ENCODE measurements around the gene SH3RF3.

SH3RF3 gene

DNA sequence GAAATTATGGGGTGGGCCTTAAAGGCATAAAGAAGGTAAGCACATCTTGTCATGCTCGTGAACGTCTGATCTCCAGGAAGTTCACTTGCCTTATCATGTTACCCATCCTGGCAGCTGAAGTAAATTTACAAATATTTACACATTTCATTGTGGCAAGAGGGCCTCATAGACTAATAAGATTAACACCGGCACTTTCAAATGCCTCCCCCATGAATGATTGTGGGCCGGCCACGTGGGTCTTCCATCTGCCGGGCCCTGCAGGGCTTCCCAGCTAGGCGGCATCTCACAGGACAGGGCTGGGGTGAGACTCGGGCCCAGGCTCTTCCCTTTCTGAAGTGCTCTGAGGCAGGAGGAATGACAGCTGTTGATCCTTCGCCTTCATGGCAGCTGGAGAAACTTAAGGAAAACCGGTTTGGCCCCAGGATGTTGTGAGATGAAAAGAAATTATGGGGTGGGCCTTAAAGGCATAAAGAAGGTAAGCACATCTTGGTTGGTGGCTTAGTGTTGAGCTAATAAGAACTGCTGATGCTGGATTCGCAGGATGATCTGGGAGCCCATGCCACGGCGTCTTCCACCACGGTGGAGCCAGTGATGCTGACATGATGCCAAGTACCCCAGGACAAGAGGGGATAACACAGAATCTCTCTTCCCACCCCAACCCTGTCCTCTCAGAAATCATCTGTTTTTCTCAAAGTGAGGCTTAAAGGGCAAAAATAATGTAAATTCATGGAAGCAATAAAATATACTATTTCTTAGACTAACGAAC lies 308.5 kb downstream of the SH3RF3 start:
- WGBS (ENCODE audit: extremely low coverage, insufficient coverage, insufficient read length): no CpG with 5 or more reads among the region's 15 CpGs
- Histone ChIP-seq H2BK5ac (ENCODE audit: low read depth, low read length, poor library complexity) (no peak overlapping the region), H2AFZ (ENCODE audit: insufficient read depth, low read length, poor library complexity) (no peak overlapping the region), H3K18ac (ENCODE audit: low read length) (no peak overlapping the region), H3K27ac (ENCODE audit: low read depth, low read length) (no peak overlapping the region), H3K79me1 (ENCODE audit: low read length) (no peaks in the 10 kb centered on the region), H3K14ac (ENCODE audit: low read length) (no peak overlapping the region), H3K9ac (ENCODE audit: low read length) (no peak overlapping the region), H3K9me3 (ENCODE audit: insufficient read depth, low read depth, low read length) (peaks cover 5% of the 10 kb centered on the region), H2BK120ac (ENCODE audit: insufficient read depth, low read length, poor library complexity) (no peak overlapping the region), H3K4me1 (ENCODE audit: control insufficient read depth in 1 of 2, insufficient read depth in 2 of 2, low read length in 2 of 2) (no peaks in the 10 kb centered on the region), H3K36me3 (ENCODE audit: control insufficient read depth in 1 of 2, insufficient read depth in 2 of 2, low read length in 2 of 2) (no peaks in the 10 kb centered on the region), H3K23ac (ENCODE audit: low read length) (no peak overlapping the region), H3K27me3 (ENCODE audit: insufficient read depth, low read length) (no peaks in the 10 kb centered on the region), H4K12ac (ENCODE audit: low read depth, low read length) (no peak overlapping the region), H4K8ac (ENCODE audit: low read depth, low read length) (no peak overlapping the region), H2AK5ac (ENCODE audit: low read length) (no peak overlapping the region), H3K4me2 (ENCODE audit: low read length) (no peak overlapping the region), H3K79me2 (ENCODE audit: control insufficient read depth, insufficient read depth, low read length, poor library complexity) (no peaks in the 10 kb centered on the region), H4K91ac (ENCODE audit: low read depth, low read length) (no peak overlapping the region), H3K4ac (ENCODE audit: low read depth, low read length) (no peak overlapping the region), H2BK12ac (ENCODE audit: low read length) (no peak overlapping the region), H3K4me3 (ENCODE audit: low read depth, low read length) (no peak overlapping the region)
- DNase-seq: peak in 1 of 2 donors; percentile 29

DNA sequence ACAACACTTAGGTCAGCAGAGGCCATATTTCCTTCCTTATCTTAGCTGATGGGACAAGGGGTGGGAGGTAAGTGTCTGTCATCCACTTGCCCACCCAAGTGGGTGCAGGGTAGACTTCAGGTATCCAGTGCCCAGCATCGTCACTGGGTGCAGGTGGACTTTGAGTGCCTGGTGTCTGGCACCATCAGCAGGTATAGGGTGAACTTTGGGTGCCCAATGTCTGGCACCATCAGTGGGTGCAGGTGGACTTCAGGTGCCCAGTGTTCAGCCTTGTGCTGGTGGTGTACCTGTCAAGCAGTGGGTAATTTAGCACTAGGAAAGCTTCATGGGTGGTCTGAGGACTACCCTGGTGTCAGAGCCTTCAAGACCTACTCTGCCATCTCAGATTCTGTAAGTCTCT lies 309.1 kb downstream of the SH3RF3 start:
- H3K4me2 ChIP-seq (ENCODE audit: low read length): no peak overlapping the region
- WGBS (ENCODE audit: extremely low coverage, insufficient coverage, insufficient read length): no CpG with 5 or more reads among the region's 1 CpG
- no peaks in the 10 kb centered on the region for H3K36me3 ChIP-seq (ENCODE audit: control insufficient read depth in 1 of 2, insufficient read depth in 2 of 2, low read length in 2 of 2)
- no peak overlapping the region for H3K14ac ChIP-seq (ENCODE audit: low read length)
- H3K79me2 ChIP-seq (ENCODE audit: control insufficient read depth, insufficient read depth, low read length, poor library complexity): no peaks in the 10 kb centered on the region
- H3K4me1 ChIP-seq (ENCODE audit: control insufficient read depth in 1 of 2, insufficient read depth in 2 of 2, low read length in 2 of 2): no peaks in the 10 kb centered on the region
- H3K4me3 ChIP-seq (ENCODE audit: low read depth, low read length): no peak overlapping the region
- no peak overlapping the region for H4K91ac ChIP-seq (ENCODE audit: low read depth, low read length)
- H2BK12ac ChIP-seq (ENCODE audit: low read length): no peak overlapping the region
- H4K8ac ChIP-seq (ENCODE audit: low read depth, low read length): no peak overlapping the region
- peaks cover 4% of the 10 kb centered on the region for H3K9me3 ChIP-seq (ENCODE audit: insufficient read depth, low read depth, low read length)
- no peak overlapping the region for H2BK120ac ChIP-seq (ENCODE audit: insufficient read depth, low read length, poor library complexity)
- H3K4ac ChIP-seq (ENCODE audit: low read depth, low read length): no peak overlapping the region
- H3K9ac ChIP-seq (ENCODE audit: low read length): no peak overlapping the region
- no peak overlapping the region for H2AK5ac ChIP-seq (ENCODE audit: low read length)
- H3K23ac ChIP-seq (ENCODE audit: low read length): no peak overlapping the region
- no peaks in the 10 kb centered on the region for H3K27me3 ChIP-seq (ENCODE audit: insufficient read depth, low read length)
- no peak for DNase-seq
- no peak overlapping the region for H2AFZ ChIP-seq (ENCODE audit: insufficient read depth, low read length, poor library complexity)
- no peak overlapping the region for H2BK5ac ChIP-seq (ENCODE audit: low read depth, low read length, poor library complexity)
- H4K12ac ChIP-seq (ENCODE audit: low read depth, low read length): no peak overlapping the region
- H3K79me1 ChIP-seq (ENCODE audit: low read length): no peaks in the 10 kb centered on the region
- no peak overlapping the region for H3K18ac ChIP-seq (ENCODE audit: low read length)
- H3K27ac ChIP-seq (ENCODE audit: low read depth, low read length): no peak overlapping the region

DNA sequence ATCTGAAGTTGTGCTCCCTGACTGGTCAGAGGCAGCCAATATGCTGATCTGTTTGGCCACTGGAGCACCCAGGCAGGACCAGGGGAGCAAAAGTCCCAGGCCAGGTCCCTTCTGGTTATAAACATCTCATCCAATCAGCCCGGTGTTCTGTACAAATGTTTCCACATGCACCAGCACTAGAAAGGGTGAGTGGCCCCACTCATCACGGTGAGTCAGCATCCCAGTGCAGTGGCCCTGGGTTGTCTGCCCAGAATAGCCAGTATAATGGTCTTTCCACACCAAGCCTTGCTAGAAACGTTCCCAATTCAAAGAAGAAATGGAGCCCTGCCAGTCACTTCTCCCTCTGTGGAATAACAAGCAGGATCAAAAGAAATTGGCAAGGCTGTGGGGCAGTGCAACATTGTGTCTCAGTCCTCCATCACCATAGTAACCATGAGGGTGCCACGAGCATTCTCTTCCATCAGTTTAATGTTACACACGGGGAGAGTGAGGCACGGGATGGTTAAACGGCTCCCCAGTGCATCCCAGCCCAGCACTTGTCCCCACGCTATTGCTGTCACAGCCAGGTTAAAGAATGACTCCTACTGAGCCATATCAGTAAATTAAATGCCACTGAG lies 309.9 kb downstream of the SH3RF3 start:
- Histone ChIP-seq H3K23ac (ENCODE audit: low read length) (no peak overlapping the region), H3K18ac (ENCODE audit: low read length) (no peak overlapping the region), H3K36me3 (ENCODE audit: control insufficient read depth in 1 of 2, insufficient read depth in 2 of 2, low read length in 2 of 2) (no peaks in the 10 kb centered on the region), H2BK120ac (ENCODE audit: insufficient read depth, low read length, poor library complexity) (no peak overlapping the region), H3K4me3 (ENCODE audit: low read depth, low read length) (no peak overlapping the region), H3K4me1 (ENCODE audit: control insufficient read depth in 1 of 2, insufficient read depth in 2 of 2, low read length in 2 of 2) (no peaks in the 10 kb centered on the region), H2AK5ac (ENCODE audit: low read length) (no peak overlapping the region), H3K79me2 (ENCODE audit: control insufficient read depth, insufficient read depth, low read length, poor library complexity) (no peaks in the 10 kb centered on the region), H4K91ac (ENCODE audit: low read depth, low read length) (no peak overlapping the region), H2BK5ac (ENCODE audit: low read depth, low read length, poor library complexity) (no peak overlapping the region), H3K27me3 (ENCODE audit: insufficient read depth, low read length) (no peaks in the 10 kb centered on the region), H3K4me2 (ENCODE audit: low read length) (no peak overlapping the region), H3K9ac (ENCODE audit: low read length) (no peak overlapping the region), H4K12ac (ENCODE audit: low read depth, low read length) (no peak overlapping the region), H3K14ac (ENCODE audit: low read length) (no peak overlapping the region), H3K79me1 (ENCODE audit: low read length) (no peaks in the 10 kb centered on the region), H2AFZ (ENCODE audit: insufficient read depth, low read length, poor library complexity) (no peak overlapping the region), H3K27ac (ENCODE audit: low read depth, low read length) (no peak overlapping the region), H2BK12ac (ENCODE audit: low read length) (no peak overlapping the region), H3K4ac (ENCODE audit: low read depth, low read length) (no peak overlapping the region), H3K9me3 (ENCODE audit: insufficient read depth, low read depth, low read length) (peaks cover 5% of the 10 kb centered on the region), H4K8ac (ENCODE audit: low read depth, low read length) (no peak overlapping the region)
- no CpG with 5 or more reads among the region's 8 CpGs for WGBS (ENCODE audit: extremely low coverage, insufficient coverage, insufficient read length)
- peak; percentile 74 to 92 for DNase-seq

DNA sequence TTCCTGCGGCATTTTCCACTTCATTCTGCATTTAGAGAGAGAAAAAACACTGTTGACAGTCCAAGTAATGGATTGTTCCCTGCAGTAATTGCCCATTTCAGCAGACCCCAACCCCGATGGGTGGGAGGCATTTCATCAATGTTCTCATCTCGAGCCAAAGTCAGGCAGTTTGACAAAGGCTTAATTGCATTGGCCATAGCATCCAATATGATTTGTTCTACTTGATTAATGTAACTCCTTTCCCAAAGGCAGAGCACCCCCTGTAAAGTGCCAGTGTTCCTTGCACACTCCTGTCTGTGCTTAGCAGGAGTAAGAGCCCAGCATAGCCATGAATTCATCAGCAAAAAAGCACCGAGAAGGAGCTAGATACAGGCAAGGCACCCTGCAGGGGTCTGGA lies 310.4 kb downstream of the SH3RF3 start:
- H3K79me2 ChIP-seq (ENCODE audit: control insufficient read depth, insufficient read depth, low read length, poor library complexity): no peaks in the 10 kb centered on the region
- H3K4me1 ChIP-seq (ENCODE audit: control insufficient read depth in 1 of 2, insufficient read depth in 2 of 2, low read length in 2 of 2): no peaks in the 10 kb centered on the region
- H3K9me3 ChIP-seq (ENCODE audit: insufficient read depth, low read depth, low read length): peaks cover 5% of the 10 kb centered on the region
- no peak overlapping the region for H4K91ac ChIP-seq (ENCODE audit: low read depth, low read length)
- no peak overlapping the region for H3K4me3 ChIP-seq (ENCODE audit: low read depth, low read length)
- no peak overlapping the region for H2BK5ac ChIP-seq (ENCODE audit: low read depth, low read length, poor library complexity)
- H3K79me1 ChIP-seq (ENCODE audit: low read length): no peaks in the 10 kb centered on the region
- H4K8ac ChIP-seq (ENCODE audit: low read depth, low read length): no peak overlapping the region
- H3K14ac ChIP-seq (ENCODE audit: low read length): no peak overlapping the region
- no peak overlapping the region for H2AFZ ChIP-seq (ENCODE audit: insufficient read depth, low read length, poor library complexity)
- H3K36me3 ChIP-seq (ENCODE audit: control insufficient read depth in 1 of 2, insufficient read depth in 2 of 2, low read length in 2 of 2): no peaks in the 10 kb centered on the region
- no peak overlapping the region for H2BK120ac ChIP-seq (ENCODE audit: insufficient read depth, low read length, poor library complexity)
- no peak overlapping the region for H3K23ac ChIP-seq (ENCODE audit: low read length)
- DNase-seq: no peak
- no peak overlapping the region for H2AK5ac ChIP-seq (ENCODE audit: low read length)
- no peak overlapping the region for H3K4ac ChIP-seq (ENCODE audit: low read depth, low read length)
- H3K27ac ChIP-seq (ENCODE audit: low read depth, low read length): no peak overlapping the region
- no peak overlapping the region for H3K4me2 ChIP-seq (ENCODE audit: low read length)
- H2BK12ac ChIP-seq (ENCODE audit: low read length): no peak overlapping the region
- no peak overlapping the region for H3K18ac ChIP-seq (ENCODE audit: low read length)
- no peaks in the 10 kb centered on the region for H3K27me3 ChIP-seq (ENCODE audit: insufficient read depth, low read length)
- no CpG with 5 or more reads among the region's 4 CpGs for WGBS (ENCODE audit: extremely low coverage, insufficient coverage, insufficient read length)
- no peak overlapping the region for H4K12ac ChIP-seq (ENCODE audit: low read depth, low read length)
- no peak overlapping the region for H3K9ac ChIP-seq (ENCODE audit: low read length)

All from trophoblast cell (in vitro differentiated cells and primary cell).